ENCODE results near the gene TIAL1.

DNA sequence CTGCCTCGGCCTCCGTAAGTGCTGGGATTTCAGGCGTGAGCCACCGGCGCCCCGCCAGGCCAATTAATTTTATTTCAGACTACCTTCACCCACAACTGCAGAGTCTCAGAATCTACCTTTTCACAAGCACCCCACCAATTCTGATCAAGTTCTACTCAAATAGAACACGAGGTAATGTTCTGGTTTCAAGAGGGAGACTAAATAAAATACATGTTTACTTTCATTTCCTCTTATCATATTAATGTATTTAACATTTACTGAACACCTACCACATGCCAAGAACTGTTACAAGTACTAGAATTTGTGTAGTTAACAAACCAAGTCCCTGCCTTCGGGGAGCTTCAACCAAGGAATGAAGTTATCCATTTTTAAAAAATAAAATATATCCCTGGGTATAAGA, 28.8 kb downstream of the TIAL1 start:
- TF ChIP-seq CREB1 (CRISPR knock-in tag; IDR thresholded peaks at IDR 0.05; ENCODE audit: low read depth), result no peak
- TF ChIP-seq, protein P1, sequence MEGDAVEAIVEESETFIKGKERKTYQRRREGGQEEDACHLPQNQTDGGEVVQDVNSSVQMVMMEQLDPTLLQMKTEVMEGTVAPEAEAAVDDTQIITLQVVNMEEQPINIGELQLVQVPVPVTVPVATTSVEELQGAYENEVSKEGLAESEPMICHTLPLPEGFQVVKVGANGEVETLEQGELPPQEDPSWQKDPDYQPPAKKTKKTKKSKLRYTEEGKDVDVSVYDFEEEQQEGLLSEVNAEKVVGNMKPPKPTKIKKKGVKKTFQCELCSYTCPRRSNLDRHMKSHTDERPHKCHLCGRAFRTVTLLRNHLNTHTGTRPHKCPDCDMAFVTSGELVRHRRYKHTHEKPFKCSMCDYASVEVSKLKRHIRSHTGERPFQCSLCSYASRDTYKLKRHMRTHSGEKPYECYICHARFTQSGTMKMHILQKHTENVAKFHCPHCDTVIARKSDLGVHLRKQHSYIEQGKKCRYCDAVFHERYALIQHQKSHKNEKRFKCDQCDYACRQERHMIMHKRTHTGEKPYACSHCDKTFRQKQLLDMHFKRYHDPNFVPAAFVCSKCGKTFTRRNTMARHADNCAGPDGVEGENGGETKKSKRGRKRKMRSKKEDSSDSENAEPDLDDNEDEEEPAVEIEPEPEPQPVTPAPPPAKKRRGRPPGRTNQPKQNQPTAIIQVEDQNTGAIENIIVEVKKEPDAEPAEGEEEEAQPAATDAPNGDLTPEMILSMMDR (conservative IDR thresholded peaks at IDR 0.05; ENCODE audit: low read depth in 2 of 2), result peak in 1 of 2 experiments; percentile 26; a peak in 2 of 4 replicates
- TF ChIP-seq, protein P2, sequence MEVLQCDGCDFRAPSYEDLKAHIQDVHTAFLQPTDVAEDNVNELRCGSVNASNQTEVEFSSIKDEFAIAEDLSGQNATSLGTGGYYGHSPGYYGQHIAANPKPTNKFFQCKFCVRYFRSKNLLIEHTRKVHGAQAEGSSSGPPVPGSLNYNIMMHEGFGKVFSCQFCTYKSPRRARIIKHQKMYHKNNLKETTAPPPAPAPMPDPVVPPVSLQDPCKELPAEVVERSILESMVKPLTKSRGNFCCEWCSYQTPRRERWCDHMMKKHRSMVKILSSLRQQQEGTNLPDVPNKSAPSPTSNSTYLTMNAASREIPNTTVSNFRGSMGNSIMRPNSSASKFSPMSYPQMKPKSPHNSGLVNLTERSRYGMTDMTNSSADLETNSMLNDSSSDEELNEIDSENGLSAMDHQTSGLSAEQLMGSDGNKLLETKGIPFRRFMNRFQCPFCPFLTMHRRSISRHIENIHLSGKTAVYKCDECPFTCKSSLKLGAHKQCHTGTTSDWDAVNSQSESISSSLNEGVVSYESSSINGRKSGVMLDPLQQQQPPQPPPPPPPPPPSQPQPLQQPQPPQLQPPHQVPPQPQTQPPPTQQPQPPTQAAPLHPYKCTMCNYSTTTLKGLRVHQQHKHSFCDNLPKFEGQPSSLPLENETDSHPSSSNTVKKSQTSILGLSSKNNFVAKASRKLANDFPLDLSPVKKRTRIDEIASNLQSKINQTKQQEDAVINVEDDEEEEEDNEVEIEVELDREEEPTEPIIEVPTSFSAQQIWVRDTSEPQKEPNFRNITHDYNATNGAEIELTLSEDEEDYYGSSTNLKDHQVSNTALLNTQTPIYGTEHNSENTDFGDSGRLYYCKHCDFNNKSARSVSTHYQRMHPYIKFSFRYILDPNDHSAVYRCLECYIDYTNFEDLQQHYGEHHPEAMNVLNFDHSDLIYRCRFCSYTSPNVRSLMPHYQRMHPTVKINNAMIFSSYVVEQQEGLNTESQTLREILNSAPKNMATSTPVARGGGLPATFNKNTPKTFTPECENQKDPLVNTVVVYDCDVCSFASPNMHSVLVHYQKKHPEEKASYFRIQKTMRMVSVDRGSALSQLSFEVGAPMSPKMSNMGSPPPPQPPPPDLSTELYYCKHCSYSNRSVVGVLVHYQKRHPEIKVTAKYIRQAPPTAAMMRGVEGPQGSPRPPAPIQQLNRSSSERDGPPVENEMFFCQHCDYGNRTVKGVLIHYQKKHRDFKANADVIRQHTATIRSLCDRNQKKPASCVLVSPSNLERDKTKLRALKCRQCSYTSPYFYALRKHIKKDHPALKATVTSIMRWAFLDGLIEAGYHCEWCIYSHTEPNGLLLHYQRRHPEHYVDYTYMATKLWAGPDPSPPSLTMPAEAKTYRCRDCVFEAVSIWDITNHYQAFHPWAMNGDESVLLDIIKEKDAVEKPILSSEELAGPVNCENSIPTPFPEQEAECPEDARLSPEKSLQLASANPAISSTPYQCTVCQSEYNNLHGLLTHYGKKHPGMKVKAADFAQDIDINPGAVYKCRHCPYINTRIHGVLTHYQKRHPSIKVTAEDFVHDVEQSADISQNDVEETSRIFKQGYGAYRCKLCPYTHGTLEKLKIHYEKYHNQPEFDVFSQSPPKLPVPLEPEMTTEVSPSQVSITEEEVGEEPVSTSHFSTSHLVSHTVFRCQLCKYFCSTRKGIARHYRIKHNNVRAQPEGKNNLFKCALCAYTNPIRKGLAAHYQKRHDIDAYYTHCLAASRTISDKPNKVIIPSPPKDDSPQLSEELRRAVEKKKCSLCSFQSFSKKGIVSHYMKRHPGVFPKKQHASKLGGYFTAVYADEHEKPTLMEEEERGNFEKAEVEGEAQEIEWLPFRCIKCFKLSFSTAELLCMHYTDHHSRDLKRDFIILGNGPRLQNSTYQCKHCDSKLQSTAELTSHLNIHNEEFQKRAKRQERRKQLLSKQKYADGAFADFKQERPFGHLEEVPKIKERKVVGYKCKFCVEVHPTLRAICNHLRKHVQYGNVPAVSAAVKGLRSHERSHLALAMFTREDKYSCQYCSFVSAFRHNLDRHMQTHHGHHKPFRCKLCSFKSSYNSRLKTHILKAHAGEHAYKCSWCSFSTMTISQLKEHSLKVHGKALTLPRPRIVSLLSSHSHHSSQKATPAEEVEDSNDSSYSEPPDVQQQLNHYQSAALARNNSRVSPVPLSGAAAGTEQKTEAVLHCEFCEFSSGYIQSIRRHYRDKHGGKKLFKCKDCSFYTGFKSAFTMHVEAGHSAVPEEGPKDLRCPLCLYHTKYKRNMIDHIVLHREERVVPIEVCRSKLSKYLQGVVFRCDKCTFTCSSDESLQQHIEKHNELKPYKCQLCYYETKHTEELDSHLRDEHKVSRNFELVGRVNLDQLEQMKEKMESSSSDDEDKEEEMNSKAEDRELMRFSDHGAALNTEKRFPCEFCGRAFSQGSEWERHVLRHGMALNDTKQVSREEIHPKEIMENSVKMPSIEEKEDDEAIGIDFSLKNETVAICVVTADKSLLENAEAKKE (CRISPR knock-in tag; IDR thresholded peaks at IDR 0.05), result no peak
- no peak for TF ChIP-seq POLR2AphosphoS5 (IDR thresholded peaks at IDR 0.05; ENCODE audit: low read depth)
- TF ChIP-seq NANOG (IDR thresholded peaks at IDR 0.05; ENCODE audit: borderline replicate concordance), result no peak
- no peak for TF ChIP-seq EZH2 (IDR thresholded peaks at IDR 0.05; ENCODE audit: low read depth, unreplicated experiment)
